GM13977 (cell line): ENCODE measurements around the gene SRXN1.
A peak's percentile ranks its signal among the peaks of the same experiment; 100 is the strongest.

Experiments
- DNase-seq: peaks from one replicate; pipeline ENCODE4 v3.0.0; 2012; ENCODE audit warnings: low spot score
- CTCF ChIP-seq: IDR thresholded peaks from 2 replicates; pipeline ENCODE4 v1.5.1; 2012; ENCODE audit warnings: mild to moderate bottlenecking, control low read depth; ENCODE audit not compliant: insufficient read depth; ENCODE audit errors: extremely low read depth, missing control alignments
- in situ Hi-C: fragments of 300-500 bp; cut with MboI; formaldehyde crosslinking; loops from one replicate; pipeline ENCODE4 v1.12.0; 2022; ENCODE audit warnings: low sequenced_read_pairs, low pct_unique_long_range_greater_than_20kb, mixed read lengths, inconsistent platforms; ENCODE audit not compliant: unreplicated experiment

The SRXN1 gene

GRCh38 chr20:617934-618690 is 34.9 kb downstream of the SRXN1 start:
- in situ Hi-C loops: no loop called here
- no peak for TF ChIP-seq CTCF
- no peak for DNase-seq

- in situ Hi-C loops: no loop called here
- TF ChIP-seq CTCF: no peak
Measured at GRCh38 chr20:615514-615913, 37.5 kb downstream of the SRXN1 start.

GRCh38 chr20:611843-612185 is 41.2 kb downstream of the SRXN1 start:
- in situ Hi-C loops: no loop called here
- no peak for DNase-seq
- no peak for TF ChIP-seq CTCF

More at GRCh38 chr20:615514-615913, 37.5 kb downstream of the SRXN1 start:
- DNase-seq: no peak

- TF ChIP-seq CTCF: no peak
- DNase-seq: no peak
- in situ Hi-C loops: no loop called here
Measured at GRCh38 chr20:611047-611842, 41.8 kb downstream of the SRXN1 start.

- in situ Hi-C loops: no loop called here
- TF ChIP-seq CTCF: no peak
- DNase-seq: peak; percentile 80
Measured at GRCh38 chr20:610130-611046, 42.6 kb downstream of the SRXN1 start, which contains the start of gene TCF15. TCF15 (minus strand) TSS chr20:610309; CDS start chr20:610237, 72 bp downstream.

GRCh38 chr20:609371-609964 is 43.5 kb downstream of the SRXN1 start:
- no peak for TF ChIP-seq CTCF
- in situ Hi-C loops: no loop called here
- DNase-seq: no peak
